MM.1S (cell line): Measurements from ENCODE around the gene IFNL2.

Experiments used
- CTCF ChIP-seq: fragments of 300-600 bp; sonication (generic); IDR thresholded peaks from 2 replicates; pipeline ENCODE4 v1.5.1; 2016; ENCODE audit warnings: antibody characterized with exemption, low read length, mixed read lengths
- EZH2 ChIP-seq: fragments of 300-600 bp; sonication (generic); optimal IDR thresholded peaks from 2 replicates; pipeline ENCODE3; 2017; ENCODE audit warnings: low read depth, mild to moderate bottlenecking, antibody characterized with exemption, low read length, mixed read lengths
- EZH2phosphoT487 ChIP-seq: fragments of 300-600 bp; sonication (generic); IDR thresholded peaks from 2 replicates; pipeline ENCODE4 v1.6.1; 2018; ENCODE audit warnings: antibody characterized with exemption, low read length

GRCh38 chr19:39301562-39301961 is 33.4 kb downstream of the IFNL2 start:
- TF ChIP-seq EZH2phosphoT487 = no peak
- TF ChIP-seq CTCF = no peak
- TF ChIP-seq EZH2 = no peak
